Epithelial cell of esophagus (primary cell): ENCODE data around the gene PERM1.
A peak's percentile ranks its signal among the peaks of the same experiment; 100 is the strongest.
"Not testable (repeated sequence)": the region's sequence is repeated elsewhere in the genome, so short reads cannot be mapped to it uniquely, and the experiment has no call there.

Source experiments
- DNase-seq: peaks from one replicate; pipeline ENCODE4 v3.0.0; 2010; ENCODE audit warnings: low read depth
- H3K4me3 ChIP-seq: 2 replicates; pipeline ENCODE4 v1.5.1; 2011; ENCODE audit warnings: mild to moderate bottlenecking, low read length, control low read depth
- CTCF ChIP-seq: IDR thresholded peaks from 2 replicates; pipeline ENCODE4 v1.5.1; 2011; ENCODE audit warnings: low read depth, mild to moderate bottlenecking, low read length, control low read depth, inconsistent platforms; ENCODE audit not compliant: insufficient read depth; ENCODE audit errors: missing control alignments

PERM1 gene

DNA sequence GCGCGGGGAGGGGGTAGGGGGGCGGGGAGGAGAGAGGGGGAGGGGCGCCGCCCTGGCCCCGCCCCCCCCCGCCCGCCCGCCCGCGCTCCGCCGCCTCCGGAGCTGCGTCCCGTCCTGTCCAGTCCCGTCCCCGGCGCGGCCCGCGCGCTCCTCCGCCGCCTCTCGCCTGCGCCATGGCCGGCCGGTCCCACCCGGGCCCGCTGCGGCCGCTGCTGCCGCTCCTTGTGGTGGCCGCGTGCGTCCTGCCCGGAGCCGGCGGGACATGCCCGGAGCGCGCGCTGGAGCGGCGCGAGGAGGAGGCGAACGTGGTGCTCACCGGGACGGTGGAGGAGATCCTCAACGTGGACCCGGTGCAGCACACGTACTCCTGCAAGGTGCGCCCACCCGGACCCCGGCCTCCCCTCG is 38.1 kb upstream of the PERM1 start, which contains the start of gene AGRN:
TSS of gene AGRN (plus strand) at position 121 of the 405 bp plus-strand sequence. CDS start at position 174, 53 bp downstream.
- no peak for DNase-seq
- TF ChIP-seq CTCF = no peak
- peak within 1 kb of the TSS; percentile 60 for H3K4me3 ChIP-seq

- peak; percentile 35 for TF ChIP-seq CTCF
- H3K4me3 ChIP-seq = peak overlapping the region; percentile 27
- peak; percentile 87 for DNase-seq
Measured at GRCh38 chr1:1019122-1019999, 37.5 kb upstream of the PERM1 start.

DNA sequence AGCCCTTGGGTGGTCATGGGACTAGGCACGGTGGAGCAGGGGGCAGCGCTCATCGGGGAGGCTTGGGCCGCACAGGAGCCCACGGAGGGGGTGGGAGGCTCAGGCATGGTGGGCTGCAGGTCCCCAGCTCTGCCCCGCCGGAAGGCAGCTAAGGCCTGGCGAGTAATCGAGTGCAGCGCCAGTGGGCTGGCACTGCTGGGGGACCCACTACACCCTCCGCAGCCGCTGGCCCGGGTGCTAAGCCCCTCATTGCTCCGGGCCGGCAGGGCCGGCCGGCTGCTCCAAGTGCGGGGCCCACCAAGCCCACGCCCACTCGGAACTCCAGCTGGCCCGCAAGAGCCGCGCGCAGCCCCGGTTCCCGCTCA is 36.4 kb upstream of the PERM1 start:
- not testable (repeated sequence) for DNase-seq, H3K4me3 ChIP-seq

GRCh38 chr1:1017397-1018320 is 35.8 kb upstream of the PERM1 start:
- DNase-seq, H3K4me3 ChIP-seq: not testable (repeated sequence)

- no peak for DNase-seq
- TF ChIP-seq CTCF = peak; percentile 34
- H3K4me3 ChIP-seq = no peak overlapping the region
Measured at GRCh38 chr1:1014799-1015681, 33.1 kb upstream of the PERM1 start.

GRCh38 chr1:1013922-1014648 is 32.2 kb upstream of the PERM1 start:
- H3K4me3 ChIP-seq = no peak overlapping the region
- TF ChIP-seq CTCF = no peak
- no peak for DNase-seq
